HFFc6 (cell line): ENCODE results near the gene CCDC183. TPM values are rescaled to one million over a fixed set of nuclear protein-coding genes. Genes with fewer than 3 reads are reported as not detected.
A peak's percentile ranks its signal among the peaks of the same experiment; 100 is the strongest.

ENCODE experiments used
- DNase-seq: peaks from one replicate; pipeline ENCODE4 v3.0.0-alpha.2; 2018
- H3K27ac Mint-ChIP-seq: 2 replicates; pipeline ENCODE4 v1.8.0; 2020; ENCODE audit warnings: mild to moderate bottlenecking, mixed read lengths
- H3K27me3 Mint-ChIP-seq: 2 replicates; pipeline ENCODE4 v1.8.0; 2021; ENCODE audit warnings: mild to moderate bottlenecking, moderate library complexity, mixed read lengths; ENCODE audit not compliant: insufficient read depth
- H3K36me3 Mint-ChIP-seq: 2 replicates; pipeline ENCODE4 v1.8.0; 2021; ENCODE audit warnings: low read depth, mixed read lengths
- H3K4me1 Mint-ChIP-seq: 2 replicates; pipeline ENCODE4 v1.8.0; 2020; ENCODE audit warnings: low read depth, mixed read lengths
- H3K4me3 Mint-ChIP-seq: 2 replicates; pipeline ENCODE4 v1.8.0; 2020; ENCODE audit warnings: mild to moderate bottlenecking, moderate library complexity, mixed read lengths
- H3K9me3 Mint-ChIP-seq: 2 replicates; pipeline ENCODE4 v1.8.0; 2020; ENCODE audit warnings: mild to moderate bottlenecking, mixed read lengths
- CTCF ChIP-seq: fragments of 200-600 bp; sonication (generic); IDR thresholded peaks from 2 replicates; pipeline ENCODE4 v1.5.0; 2021; ENCODE audit warnings: antibody characterized with exemption, mild to moderate bottlenecking
- total RNA-seq, 6 experiments: library from RNA; stranded (reverse); fragmentation: NEBNext Ultra II Directional; extraction: Animal tissue kit (Norgen Biotek cat#: 25700); gene quantifications; 2 replicates in 1 of 6; 3 replicates in 5 of 6; pipeline ENCODE4 v1.2.3, GENCODE V29; 2021

CCDC183 gene
- total RNA-seq, 6 experiments from 2014 or later = 0.25 to 0.87 (median 0.34) TPM

GRCh38 chr9:136789523-136789937, 6.6 kb upstream of the CCDC183 start:
- DNase-seq = no peak
- Mint-ChIP-seq H3K36me3 (peaks cover 5% of the 10 kb centered on the region), H3K27me3 (no peaks in the 10 kb centered on the region; the same call in none of the 2 replicates), H3K27ac (no peak overlapping the region), H3K4me1 (peaks cover 34% of the 10 kb centered on the region), H3K4me3 (no peak overlapping the region), H3K9me3 (no peaks in the 10 kb centered on the region)
- TF ChIP-seq CTCF = no peak

DNA sequence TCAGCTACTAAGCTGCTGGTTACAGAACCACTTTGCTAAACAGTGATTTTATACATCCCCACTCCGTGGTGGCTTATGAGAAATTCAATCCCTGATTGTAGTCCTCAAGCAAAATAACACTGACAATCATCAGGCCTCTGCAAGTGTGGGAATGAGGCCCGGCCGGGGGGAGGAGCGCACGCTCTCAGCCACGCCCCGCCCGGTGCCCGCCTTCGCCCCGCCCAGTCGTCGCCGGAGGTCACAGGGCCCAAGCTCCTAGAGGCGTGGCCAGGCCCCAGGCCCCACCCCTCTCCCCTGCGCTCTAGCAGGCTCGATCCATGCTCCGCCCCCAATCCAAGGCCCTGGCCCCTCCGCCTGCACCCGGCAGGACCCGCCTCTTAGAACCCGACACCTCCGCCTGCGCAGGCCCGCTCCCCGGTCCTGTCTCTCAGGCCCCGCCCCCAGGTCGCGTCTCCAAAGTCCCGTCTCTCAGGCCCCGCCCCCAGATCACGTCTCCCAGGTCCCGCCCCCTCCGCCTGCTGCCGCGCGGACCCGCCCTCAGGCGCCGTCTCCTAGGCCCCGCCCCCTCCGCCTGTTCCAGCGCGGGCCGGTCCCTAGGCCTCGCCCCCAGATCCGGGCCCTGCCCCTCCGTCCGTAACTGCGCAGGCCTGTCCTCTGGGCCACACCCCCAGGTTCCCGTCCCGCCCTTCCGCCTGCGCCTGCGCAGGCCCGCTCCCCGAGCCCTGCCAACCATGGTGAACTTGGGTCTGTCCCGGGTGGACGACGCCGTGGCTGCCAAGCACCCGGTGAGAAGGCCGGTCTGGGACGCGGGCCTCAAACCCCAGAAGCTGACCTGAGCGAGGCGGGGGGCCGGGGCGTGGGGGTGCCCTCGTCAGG, 5.3 kb upstream of the CCDC183 start, which contains the start of gene TMEM141:
TSS of gene TMEM141 (plus strand) at position 705 of the 876 bp plus-strand sequence. CDS start at position 732, 27 bp downstream.
- Mint-ChIP-seq H3K4me1 (peaks cover 34% of the 10 kb centered on the region), H3K27ac (peak within 1 kb of the TSS; percentile 62), H3K36me3 (peaks cover 5% of the 10 kb centered on the region), H3K27me3 (peaks cover 2% of the 10 kb centered on the region), H3K4me3 (peak within 1 kb of the TSS; percentile 86), H3K9me3 (no peaks in the 10 kb centered on the region)
- no peak for TF ChIP-seq CTCF
- peak; percentile 99 for DNase-seq

- Mint-ChIP-seq H3K36me3 (peaks cover 5% of the 10 kb centered on the region), H3K9me3 (no peaks in the 10 kb centered on the region), H3K27ac (peak overlapping the region; percentile 62; the same call in 1 of the 2 replicates), H3K4me3 (peak overlapping the region; percentile 86), H3K4me1 (peaks cover 42% of the 10 kb centered on the region), H3K27me3 (peaks cover 5% of the 10 kb centered on the region)
- no peak for DNase-seq
- peak; percentile 100 for TF ChIP-seq CTCF
Observed at GRCh38 chr9:136791516-136792276, 4.4 kb upstream of the CCDC183 start.

DNA sequence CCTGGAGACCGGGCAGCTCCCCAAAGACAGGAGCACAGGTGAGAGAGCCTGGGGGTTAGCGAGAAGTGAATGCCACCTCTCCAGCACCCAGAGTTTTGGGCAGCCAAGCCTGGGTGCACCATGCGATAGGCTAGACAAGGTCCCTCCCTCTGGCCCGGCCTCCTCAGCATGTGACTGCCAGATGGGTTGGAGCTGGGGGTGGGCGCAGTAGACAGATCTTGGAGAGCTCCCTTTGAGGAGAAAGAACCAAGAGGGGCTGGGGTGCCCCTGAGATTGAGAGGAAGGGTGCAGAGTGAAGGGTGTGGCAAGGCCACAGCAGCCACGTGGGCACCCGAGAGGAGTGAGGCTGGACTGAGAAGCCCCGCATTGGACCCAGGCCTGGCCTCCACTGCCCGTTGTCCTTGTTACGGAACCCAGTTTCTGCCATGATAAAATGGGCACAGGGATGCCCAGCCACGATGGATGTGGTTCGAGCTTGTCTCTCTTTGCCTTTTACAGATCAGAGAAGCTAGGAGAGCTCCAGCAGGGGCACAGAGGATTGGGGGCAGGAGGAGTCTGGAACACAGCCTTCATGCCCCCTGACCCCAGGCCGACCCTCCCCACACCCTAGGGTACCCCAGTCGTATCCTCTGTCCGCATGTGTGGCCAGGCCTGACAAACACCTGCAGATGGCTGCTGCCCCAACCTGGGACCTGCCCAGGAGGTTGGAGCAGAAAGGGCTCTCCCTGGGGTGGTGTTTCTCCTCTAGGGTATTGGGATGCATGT, 3.6 kb upstream of the CCDC183 start:
- no peak for TF ChIP-seq CTCF

More for the DNA sequence above, 3.6 kb upstream of the CCDC183 start:
- no peak for DNase-seq
- H3K4me3 Mint-ChIP-seq = peak overlapping the region; percentile 86
- H3K27me3 Mint-ChIP-seq = peaks cover 12% of the 10 kb centered on the region
- peak overlapping the region; percentile 7; the same call in 1 of the 2 replicates for H3K27ac Mint-ChIP-seq
- H3K36me3 Mint-ChIP-seq = peaks cover 5% of the 10 kb centered on the region
- H3K4me1 Mint-ChIP-seq = peaks cover 46% of the 10 kb centered on the region
- no peaks in the 10 kb centered on the region for H3K9me3 Mint-ChIP-seq
